SU-DHL-6 (cell line): ENCODE results near the gene KLRC2.

Experiments
- H2AFZ ChIP-seq: fragments of 200-600 bp; sonication (generic); 2 replicates; pipeline ENCODE4 v1.6.1; 2014; ENCODE audit warnings: low read depth, mild to moderate bottlenecking, moderate library complexity, mixed read lengths, antibody characterized with exemption, low read length; ENCODE audit not compliant: severe bottlenecking
- H3F3A ChIP-seq: fragments of 200-600 bp; shearing (Covaris generic); 2 replicates; pipeline ENCODE4 v1.6.0; 2016; ENCODE audit warnings: antibody characterized with exemption, mild to moderate bottlenecking; ENCODE audit not compliant: insufficient read depth
- H3K27ac ChIP-seq: fragments of 200-600 bp; sonication (generic); 2 replicates; pipeline ENCODE4 v1.5.1; 2016; ENCODE audit warnings: low read depth, mild to moderate bottlenecking, low read length, moderate library complexity, mixed read lengths
- H3K27me3 ChIP-seq: fragments of 200-600 bp; sonication (generic), shearing (Covaris generic); 2 replicates; pipeline ENCODE4 v1.6.0; 2014; ENCODE audit warnings: mild to moderate bottlenecking, low read length
- H3K36me3 ChIP-seq: fragments of 200-600 bp; sonication (generic); 2 replicates; pipeline ENCODE4 v1.6.1; 2014; ENCODE audit warnings: mild to moderate bottlenecking, low read length, mixed read lengths
- H3K4me2 ChIP-seq: fragments of 300-600, 200-600 bp; shearing (Covaris generic), sonication (generic); 2 replicates; pipeline ENCODE4 v1.6.0; 2014; ENCODE audit warnings: low read length, low read depth, mild to moderate bottlenecking; ENCODE audit not compliant: poor library complexity, severe bottlenecking
- H3K4me3 ChIP-seq: fragments of 200-600 bp; sonication (generic); 2 replicates; pipeline ENCODE4 v1.5.1; 2014; ENCODE audit warnings: antibody characterized with exemption, low read length, mild to moderate bottlenecking, mixed read lengths; ENCODE audit not compliant: insufficient read depth, poor library complexity, severe bottlenecking
- H3K79me2 ChIP-seq: fragments of 200-600 bp; sonication (generic); 2 replicates; pipeline ENCODE4 v1.6.1; 2014; ENCODE audit warnings: mild to moderate bottlenecking, low read length, moderate library complexity; ENCODE audit not compliant: insufficient read depth
- H3K9ac ChIP-seq: fragments of 200-600 bp; sonication (generic); 2 replicates; pipeline ENCODE4 v1.7.0; 2014; ENCODE audit warnings: mild to moderate bottlenecking, low read length
- H3K9me2 ChIP-seq: fragments of 200-600 bp; sonication (generic); replicated peaks from 2 replicates; pipeline ENCODE4 v1.6.1; 2014; ENCODE audit warnings: low read length; ENCODE audit not compliant: insufficient read depth
- H3K9me3 ChIP-seq: fragments of 200-600 bp; sonication (generic); 2 replicates; pipeline ENCODE4 v1.6.1; 2014; ENCODE audit warnings: low read length, mixed read lengths; ENCODE audit not compliant: insufficient read depth
- H4K20me1 ChIP-seq: fragments of 200-600 bp; sonication (generic); 2 replicates; pipeline ENCODE4 v1.6.1; 2014; ENCODE audit warnings: low read depth, mild to moderate bottlenecking, antibody characterized with exemption, low read length, moderate library complexity, mixed read lengths
- CTCF ChIP-seq: fragments of 200-600 bp; sonication (generic); IDR thresholded peaks from one replicate; pipeline ENCODE4 v1.5.1; 2017; ENCODE audit warnings: antibody characterized with exemption, mild to moderate bottlenecking, low read length, moderate library complexity; ENCODE audit not compliant: insufficient read depth, poor library complexity, severe bottlenecking
- EZH2phosphoT487 ChIP-seq: fragments of 200-600 bp; sonication (generic), shearing (Covaris generic); conservative IDR thresholded peaks from 2 replicates; pipeline ENCODE4 v1.6.1; 2018; ENCODE audit warnings: mild to moderate bottlenecking, antibody characterized with exemption, low read length, moderate library complexity, mixed read lengths

Gene KLRC2

GRCh38 chr12:10385166-10385613, 50.6 kb downstream of the KLRC2 start:
- no peak overlapping the region for H3K27ac ChIP-seq
- H3K9me3 ChIP-seq: no peaks in the 10 kb centered on the region
- no peak overlapping the region for H3K4me2 ChIP-seq
- H4K20me1 ChIP-seq: no peaks in the 10 kb centered on the region
- no peaks in the 10 kb centered on the region for H3F3A ChIP-seq
- no peaks in the 10 kb centered on the region for H3K36me3 ChIP-seq
- H3K79me2 ChIP-seq: no peaks in the 10 kb centered on the region
- H3K27me3 ChIP-seq: no peaks in the 10 kb centered on the region
- no peaks in the 10 kb centered on the region for H3K9me2 ChIP-seq
- no peak overlapping the region for H2AFZ ChIP-seq
- H3K9ac ChIP-seq: no peak overlapping the region
- H3K4me3 ChIP-seq: no peak overlapping the region
- no peak for TF ChIP-seq CTCF
- TF ChIP-seq EZH2phosphoT487: no peak

GRCh38 chr12:10384191-10384590, 51.6 kb downstream of the KLRC2 start:
- no peak overlapping the region for H3K4me3 ChIP-seq
- no peaks in the 10 kb centered on the region for H4K20me1 ChIP-seq
- no peaks in the 10 kb centered on the region for H3K9me2 ChIP-seq
- H3K27me3 ChIP-seq: no peaks in the 10 kb centered on the region
- no peak for TF ChIP-seq EZH2phosphoT487
- TF ChIP-seq CTCF: no peak
- no peak overlapping the region for H3K27ac ChIP-seq
- H2AFZ ChIP-seq: no peak overlapping the region
- H3K9ac ChIP-seq: no peak overlapping the region
- no peaks in the 10 kb centered on the region for H3K79me2 ChIP-seq
- no peaks in the 10 kb centered on the region for H3K9me3 ChIP-seq
- no peak overlapping the region for H3K4me2 ChIP-seq
- no peaks in the 10 kb centered on the region for H3F3A ChIP-seq
- no peaks in the 10 kb centered on the region for H3K36me3 ChIP-seq

GRCh38 chr12:10381928-10382628, 53.7 kb downstream of the KLRC2 start:
- H4K20me1 ChIP-seq: no peaks in the 10 kb centered on the region
- H3K36me3 ChIP-seq: no peaks in the 10 kb centered on the region
- TF ChIP-seq CTCF (no peak), EZH2phosphoT487 (no peak)
- no peak overlapping the region for H3K27ac ChIP-seq
- no peak overlapping the region for H3K9ac ChIP-seq
- H3K4me3 ChIP-seq: no peak overlapping the region
- H3K27me3 ChIP-seq: no peaks in the 10 kb centered on the region
- H3F3A ChIP-seq: no peaks in the 10 kb centered on the region
- H3K4me2 ChIP-seq: no peak overlapping the region
- no peaks in the 10 kb centered on the region for H3K9me3 ChIP-seq
- H3K9me2 ChIP-seq: no peaks in the 10 kb centered on the region
- H2AFZ ChIP-seq: no peak overlapping the region
- H3K79me2 ChIP-seq: no peaks in the 10 kb centered on the region
